Lower leg skin (tissue), 3 donors: ENCODE results near the gene DBNDD1.

ENCODE experiments used
- POLR2A ChIP-seq, 2 donors: fragments of 450-650 bp; IDR thresholded peaks; one replicate each; pipeline ENCODE4 v1.6.1; 2016 to 2017; ENCODE audit warnings: antibody characterized with exemption in 2 of 2, mild to moderate bottlenecking in 1 of 2, moderate library complexity in 1 of 2
- TF ChIP-seq, protein P1 (sequence below), 3 donors: fragments of 450-650 bp; IDR thresholded peaks; one replicate each; pipeline ENCODE4 v1.5.1; 2016; ENCODE audit warnings: antibody characterized with exemption in 3 of 3, mild to moderate bottlenecking in 3 of 3, moderate library complexity in 2 of 3

DNA sequence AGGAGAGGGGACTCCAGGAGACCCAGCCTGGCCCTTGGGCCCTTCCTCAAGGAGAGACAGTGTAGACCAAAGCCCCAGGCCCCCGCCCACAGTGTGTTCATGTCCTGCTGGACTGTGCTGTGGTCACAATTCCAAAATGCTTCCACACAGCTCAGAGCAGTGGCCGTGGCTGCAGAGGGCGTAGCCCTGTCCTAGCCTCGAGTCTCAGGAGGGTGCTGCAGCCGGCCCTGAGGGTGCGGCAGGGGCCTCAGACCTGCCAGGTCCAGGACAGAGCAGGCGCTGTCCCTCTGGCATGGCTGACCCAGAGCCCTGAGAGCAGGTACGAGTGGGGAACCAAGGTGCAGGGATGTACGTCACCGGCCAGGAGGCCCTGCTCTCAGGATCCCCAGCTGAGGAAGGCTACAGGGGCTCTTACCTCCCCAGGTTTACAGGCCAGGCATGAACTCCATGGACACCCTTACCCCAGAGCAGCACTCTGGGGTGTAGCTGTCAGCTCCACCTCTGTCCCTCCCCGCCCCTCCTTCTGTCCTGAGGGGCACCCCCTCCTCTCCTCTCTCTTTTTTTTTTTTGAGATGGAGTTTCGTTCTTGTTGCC, 7.3 kb downstream of the DBNDD1 start:
- TF ChIP-seq, protein P1, sequence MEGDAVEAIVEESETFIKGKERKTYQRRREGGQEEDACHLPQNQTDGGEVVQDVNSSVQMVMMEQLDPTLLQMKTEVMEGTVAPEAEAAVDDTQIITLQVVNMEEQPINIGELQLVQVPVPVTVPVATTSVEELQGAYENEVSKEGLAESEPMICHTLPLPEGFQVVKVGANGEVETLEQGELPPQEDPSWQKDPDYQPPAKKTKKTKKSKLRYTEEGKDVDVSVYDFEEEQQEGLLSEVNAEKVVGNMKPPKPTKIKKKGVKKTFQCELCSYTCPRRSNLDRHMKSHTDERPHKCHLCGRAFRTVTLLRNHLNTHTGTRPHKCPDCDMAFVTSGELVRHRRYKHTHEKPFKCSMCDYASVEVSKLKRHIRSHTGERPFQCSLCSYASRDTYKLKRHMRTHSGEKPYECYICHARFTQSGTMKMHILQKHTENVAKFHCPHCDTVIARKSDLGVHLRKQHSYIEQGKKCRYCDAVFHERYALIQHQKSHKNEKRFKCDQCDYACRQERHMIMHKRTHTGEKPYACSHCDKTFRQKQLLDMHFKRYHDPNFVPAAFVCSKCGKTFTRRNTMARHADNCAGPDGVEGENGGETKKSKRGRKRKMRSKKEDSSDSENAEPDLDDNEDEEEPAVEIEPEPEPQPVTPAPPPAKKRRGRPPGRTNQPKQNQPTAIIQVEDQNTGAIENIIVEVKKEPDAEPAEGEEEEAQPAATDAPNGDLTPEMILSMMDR (IDR thresholded peaks at IDR 0.05), result no peak
- TF ChIP-seq POLR2A (IDR thresholded peaks at IDR 0.05), result no peak
